Gastroesophageal sphincter (tissue), 4 donors: ENCODE data around the gene CHST9. TPM values are rescaled to one million over a fixed set of nuclear protein-coding genes. Genes with fewer than 3 reads are reported as not detected.

Experiments
- ATAC-seq: fragments of 150-250 bp; one replicate; pipeline ENCODE4 v1.9.1; 2016; ENCODE audit warnings: mild to moderate bottlenecking, moderate library complexity
- H3K27ac ChIP-seq, 4 donors: fragments of 200-600 bp; sonication (generic) in 3 of 4; 1 replicate in 3 of 4; 2 replicates in 1 of 4; pipeline ENCODE4 v1.5.1; 2016 to 2019
- H3K27me3 ChIP-seq: fragments of 200-600 bp; sonication (generic); one replicate; pipeline ENCODE4 v1.5.1; 2019
- H3K36me3 ChIP-seq, 2 donors: fragments of 200-600 bp; sonication (generic); one replicate each; pipeline ENCODE4 v1.5.1; 2019; ENCODE audit warnings: control low read depth in 1 of 2
- H3K4me1 ChIP-seq, 3 donors: fragments of 200-600 bp; sonication (generic); 1 replicate in 2 of 3; 2 replicates in 1 of 3; pipeline ENCODE4 v1.5.1; 2016 to 2019; ENCODE audit warnings: control low read depth in 2 of 3
- H3K4me3 ChIP-seq, 2 donors: fragments of 200-600 bp; sonication (generic); one replicate each; pipeline ENCODE4 v1.5.1; 2019; ENCODE audit warnings: mild to moderate bottlenecking in 1 of 2, moderate library complexity in 1 of 2
- H3K9me3 ChIP-seq, 3 donors: fragments of 200-600 bp; sonication (generic); one replicate each; pipeline ENCODE4 v1.5.1; 2017 to 2019; ENCODE audit warnings: control low read depth in 2 of 3
- CTCF ChIP-seq, 4 experiments: fragments of 200-600 bp in 2 of 4; fragments of 450-650 bp in 2 of 4; sonication (generic) in 1 of 4; IDR thresholded peaks; one replicate each; pipeline ENCODE4 v1.5.1; 2017 to 2019; ENCODE audit warnings: antibody characterized with exemption in 4 of 4, mild to moderate bottlenecking in 2 of 4, moderate library complexity in 2 of 4
- EP300 ChIP-seq: sonication (generic); formaldehyde crosslinking; IDR thresholded peaks from one replicate; pipeline ENCODE4 v1.6.1; 2017; ENCODE audit warnings: antibody characterized with exemption, mild to moderate bottlenecking
- POLR2A ChIP-seq, 2 donors: fragments of 450-650 bp; IDR thresholded peaks; one replicate each; pipeline ENCODE4 v1.6.1; 2017; ENCODE audit warnings: antibody characterized with exemption in 2 of 2, mild to moderate bottlenecking in 2 of 2, moderate library complexity in 1 of 2
- POLR2AphosphoS5 ChIP-seq: sonication (generic); formaldehyde crosslinking; IDR thresholded peaks from one replicate; pipeline ENCODE4 v1.6.1; 2017; ENCODE audit warnings: antibody characterized with exemption
- WGBS, 2 donors: methylation state at CpG; one replicate each; pipeline ENCODE4 v1.1.5; 2018; ENCODE audit warnings: low coverage in 1 of 2; 5-methylcytosine and 5-hydroxymethylcytosine counted together
- total RNA-seq, 4 donors: library from RNA; depleted of rRNA; stranded (reverse); fragments of >200 nt; gene quantifications; one replicate each; pipeline ENCODE4 v1.1.0, GENCODE V29; 2016

Gene CHST9
- total RNA-seq, 4 donors from 2014 or later = 0.62 to 7.2 (median 0.95) TPM

DNA sequence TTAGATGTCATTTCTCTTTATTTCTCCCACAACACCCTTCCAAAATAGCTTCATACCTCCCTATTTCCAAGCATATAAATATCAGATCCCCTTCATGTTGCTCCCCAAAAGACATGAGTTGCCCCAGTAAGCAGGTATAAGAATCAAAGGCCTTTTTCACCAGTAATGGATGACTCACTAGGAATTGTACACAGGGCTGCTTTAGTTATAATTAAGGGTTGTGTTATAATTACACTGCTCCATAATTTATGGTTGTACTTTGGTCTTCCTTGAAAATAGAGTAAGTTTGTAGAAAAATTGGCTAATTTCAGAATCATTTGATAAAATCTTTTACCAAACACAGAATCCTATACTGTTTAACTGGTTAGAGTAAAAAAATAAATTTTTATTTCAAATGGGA, 310.8 kb downstream of the CHST9 start:
- no peak overlapping the region for H3K27ac ChIP-seq
- no peaks in the 10 kb centered on the region for H3K36me3 ChIP-seq
- peaks cover 0 to 2% (median 0%) of the 10 kb centered on the region in 3 donors for H3K4me1 ChIP-seq
- no peaks in the 10 kb centered on the region for H3K27me3 ChIP-seq
- no peak for ATAC-seq
- no peak overlapping the region for H3K4me3 ChIP-seq
- H3K9me3 ChIP-seq = no peaks in the 10 kb centered on the region
- TF ChIP-seq POLR2AphosphoS5 (no peak), CTCF (IDR thresholded peaks at IDR 0.05) (no peak), POLR2A (IDR thresholded peaks at IDR 0.05) (no peak), EP300 (no peak)

DNA sequence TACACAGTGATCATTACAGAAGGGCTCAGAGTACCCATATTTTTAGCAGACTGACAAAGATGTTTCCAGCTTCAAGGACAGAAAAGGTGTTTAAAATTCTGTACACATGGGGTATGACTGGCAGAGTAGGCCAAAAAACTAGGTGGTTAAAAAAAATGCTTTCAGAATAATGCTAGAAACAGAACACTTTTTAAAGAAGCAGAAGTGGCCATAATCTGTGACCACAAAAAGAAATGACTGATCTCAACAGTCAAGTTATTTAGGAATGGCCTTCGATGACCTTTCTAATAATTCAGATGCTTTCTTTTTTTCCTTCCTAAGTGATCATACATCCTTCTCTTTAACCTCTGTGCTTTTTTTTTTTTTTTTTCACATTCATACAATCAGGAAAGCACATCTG, 315.5 kb downstream of the CHST9 start:
- no peak for TF ChIP-seq POLR2A (IDR thresholded peaks at IDR 0.05)
- TF ChIP-seq CTCF (IDR thresholded peaks at IDR 0.05) = no peak
- TF ChIP-seq EP300 = no peak
- TF ChIP-seq POLR2AphosphoS5 = no peak
- Histone ChIP-seq H3K4me1 (peaks cover 0 to 9% (median 0%) of the 10 kb centered on the region in 3 donors), H3K27me3 (peaks cover 10% of the 10 kb centered on the region), H3K27ac (no peak overlapping the region), H3K9me3 (no peaks in the 10 kb centered on the region), H3K36me3 (no peaks in the 10 kb centered on the region), H3K4me3 (no peak overlapping the region)
- no peak for ATAC-seq
- WGBS, 2 donors = 64 to 100% methylated on average over 1 of the region's 1 CpG

DNA sequence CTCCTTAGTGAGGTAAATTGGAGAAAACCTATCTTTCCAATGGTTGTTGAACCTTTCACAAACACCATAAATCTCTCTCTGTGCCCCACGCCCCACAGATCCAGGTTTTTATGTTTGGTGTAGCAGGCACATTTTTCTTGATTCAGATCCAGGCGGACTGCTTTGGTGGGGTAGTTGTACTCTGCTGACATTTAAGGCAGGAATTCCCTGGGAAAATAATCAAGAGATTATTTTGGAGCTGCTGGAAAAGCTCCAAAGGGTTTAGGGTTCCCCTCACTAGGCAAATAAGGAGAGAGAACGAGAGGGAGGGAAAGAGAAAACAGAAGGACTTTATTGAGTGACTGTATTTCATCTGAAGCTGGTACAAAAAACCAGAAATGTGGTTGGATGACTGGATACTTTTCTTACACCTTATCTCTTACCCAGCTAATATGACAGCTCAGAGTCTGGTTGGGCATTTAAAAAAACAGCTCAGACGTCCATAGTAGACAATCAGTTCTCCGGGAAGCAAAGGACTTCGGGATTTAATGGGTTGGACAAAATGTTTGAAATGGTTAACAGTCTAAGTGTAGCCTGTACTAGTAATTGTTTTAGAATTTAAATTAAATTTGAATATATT, 316.0 kb downstream of the CHST9 start:
- no peak overlapping the region for H3K27ac ChIP-seq
- H3K4me1 ChIP-seq = peaks cover 0 to 9% (median 0%) of the 10 kb centered on the region in 3 donors
- TF ChIP-seq POLR2AphosphoS5 (peak; percentile 32), POLR2A (IDR thresholded peaks at IDR 0.05) (no peak)
- ATAC-seq = no peak
- H3K4me3 ChIP-seq = no peak overlapping the region
- H3K36me3 ChIP-seq = no peaks in the 10 kb centered on the region
- peaks cover 16% of the 10 kb centered on the region for H3K27me3 ChIP-seq
- WGBS, 2 donors = 35 to 53% methylated on average over 5 to 6 of the region's 6 CpGs
- no peaks in the 10 kb centered on the region for H3K9me3 ChIP-seq

- WGBS, 2 donors = 42 to 50% methylated on average over 2 to 4 of the region's 4 CpGs
- Histone ChIP-seq H3K9me3 (no peaks in the 10 kb centered on the region), H3K4me1 (peaks cover 0 to 20% (median 0%) of the 10 kb centered on the region in 3 donors), H3K4me3 (no peak overlapping the region), H3K27me3 (peaks cover 28% of the 10 kb centered on the region), H3K27ac (no peak overlapping the region), H3K36me3 (no peaks in the 10 kb centered on the region)
- TF ChIP-seq POLR2AphosphoS5 (peak; percentile 52), POLR2A (IDR thresholded peaks at IDR 0.05) (no peak), EP300 (no peak), CTCF (IDR thresholded peaks at IDR 0.05) (no peak)
- no peak for ATAC-seq
Observed at GRCh38 chr18:26867471-26867870, 317.6 kb downstream of the CHST9 start.

DNA sequence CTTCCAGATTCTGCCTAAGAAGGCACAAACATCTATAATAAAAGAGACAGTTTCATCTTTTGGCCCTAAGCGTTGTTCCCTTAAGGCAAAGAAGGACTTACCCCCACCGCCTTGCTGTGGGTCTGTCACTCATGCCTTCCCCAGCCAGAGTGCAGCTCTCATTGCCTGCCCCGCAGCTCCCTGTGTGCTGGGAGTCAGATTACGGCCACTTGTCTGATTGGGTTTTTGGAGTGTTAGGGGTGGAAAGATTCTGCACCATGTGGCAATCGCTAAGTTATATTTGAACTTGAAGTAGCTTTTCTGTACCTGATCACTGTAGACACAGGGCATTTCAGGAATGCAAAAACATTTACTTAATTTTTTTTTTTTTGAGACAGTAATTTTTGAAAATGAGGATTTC, 319.6 kb downstream of the CHST9 start, which contains the start of gene AQP4:
AQP4 (minus strand) TSS at position 151 of the 400 bp plus-strand sequence; CDS start at position 133, 18 bp downstream.
- H3K27ac ChIP-seq = no peak within 1 kb of the TSS
- H3K27me3 ChIP-seq = peaks cover 28% of the 10 kb centered on the region
- no peaks in the 10 kb centered on the region for H3K9me3 ChIP-seq
- TF ChIP-seq POLR2AphosphoS5 (peak; percentile 37), EP300 (no peak)
- H3K4me3 ChIP-seq = no peak within 1 kb of the TSS
- no peak for ATAC-seq
- WGBS, 2 donors = 69 to 82% methylated on average over 5 of the region's 5 CpGs
- peaks cover 0 to 20% (median 0%) of the 10 kb centered on the region in 3 donors for H3K4me1 ChIP-seq
- no peaks in the 10 kb centered on the region for H3K36me3 ChIP-seq

- ATAC-seq = no peak
- Histone ChIP-seq H3K4me1 (peaks cover 0 to 20% (median 0%) of the 10 kb centered on the region in 3 donors), H3K36me3 (no peaks in the 10 kb centered on the region), H3K9me3 (no peaks in the 10 kb centered on the region), H3K27ac (no peak overlapping the region), H3K27me3 (peaks cover 28% of the 10 kb centered on the region), H3K4me3 (no peak overlapping the region)
- TF ChIP-seq POLR2AphosphoS5 = no peak
- TF ChIP-seq EP300 = no peak
- 72 to 92% methylated on average over 7 of the region's 7 CpGs for WGBS, 2 donors
Observed at GRCh38 chr18:26864658-26865057, 320.4 kb downstream of the CHST9 start.
